Mesodermal cell (in vitro differentiated cells): ENCODE measurements around the gene IQSEC2. TPM values are rescaled to one million over a fixed set of nuclear protein-coding genes. Genes with fewer than 3 reads are reported as not detected.
A peak's percentile ranks its signal among the peaks of the same experiment; 100 is the strongest.

Experiments
- H3K27ac ChIP-seq: 2 replicates; pipeline ENCODE4 v1.7.0; 2013; ENCODE audit warnings: mild to moderate bottlenecking, low read depth, low read length, moderate library complexity; ENCODE audit not compliant: severe bottlenecking
- H3K36me3 ChIP-seq: 2 replicates; pipeline ENCODE4 v1.7.1; 2013; ENCODE audit warnings: mild to moderate bottlenecking, low read length, moderate library complexity; ENCODE audit not compliant: control insufficient read depth, insufficient read depth
- H3K4me1 ChIP-seq: one replicate; pipeline ENCODE4 v1.7.1; 2013; ENCODE audit warnings: mild to moderate bottlenecking, low read length; ENCODE audit not compliant: insufficient read depth, control insufficient read depth, poor library complexity, severe bottlenecking
- H3K4me3 ChIP-seq: 2 replicates; pipeline ENCODE4 v1.7.0; 2013; ENCODE audit warnings: low read length, control low read depth, mild to moderate bottlenecking; ENCODE audit not compliant: insufficient read depth, poor library complexity, severe bottlenecking; ENCODE audit errors: extremely low read depth
- H3K9me3 ChIP-seq: 2 replicates; pipeline ENCODE4 v1.7.1; 2013; ENCODE audit warnings: mild to moderate bottlenecking, low read length, moderate library complexity; ENCODE audit not compliant: control insufficient read depth
- WGBS, 2 experiments: methylation state at CpG; one replicate each; pipeline ENCODE4 v1.1.5; 2013; ENCODE audit warnings: missing lambda C conversion rate in 2 of 2; ENCODE audit not compliant: insufficient coverage in 2 of 2; 5-methylcytosine and 5-hydroxymethylcytosine counted together
- polyA plus RNA-seq, 2 experiments: library from polyadenylated mRNA; stranded (reverse); fragments of 50-300 nt; gene quantifications; one replicate each; pipeline ENCODE4 v1.2.3, GENCODE V29; 2013

Gene IQSEC2
- polyA plus RNA-seq (2013, experiment 1 of 2) = 10.9 TPM
- polyA plus RNA-seq (2013, experiment 2 of 2) = 6.7 TPM

DNA sequence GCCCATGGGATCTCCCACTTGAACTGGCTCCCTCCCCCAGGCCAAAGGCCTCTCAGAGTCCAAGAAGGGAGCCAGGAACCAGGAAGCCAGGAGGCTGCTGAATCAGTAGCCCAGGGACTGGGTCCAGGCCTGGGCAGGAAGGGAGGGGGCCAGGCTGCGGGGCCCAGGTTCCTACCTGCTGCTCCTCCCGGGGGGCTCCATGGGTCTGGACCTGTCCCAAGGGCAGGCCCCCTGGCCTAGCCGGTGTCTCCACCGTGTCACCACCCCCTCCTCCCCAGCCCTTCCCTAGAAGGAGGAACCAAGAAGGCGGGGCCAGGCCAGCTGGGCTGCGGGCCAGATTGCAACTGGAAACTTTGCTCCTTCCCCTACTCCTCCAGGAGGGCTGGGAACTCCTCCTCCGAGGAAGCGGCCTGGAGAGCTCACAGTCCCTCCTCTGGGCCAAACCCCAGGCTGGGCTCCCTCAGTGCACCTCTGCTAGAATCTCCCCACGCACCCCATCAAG, at the start of gene IQSEC2:
Gene IQSEC2, minus strand, starts transcription at position 264 of the 502 bp plus-strand sequence.
- Histone ChIP-seq H3K4me1 (peaks cover 10% of the 10 kb centered on the region), H3K4me3 (peak within 1 kb of the TSS; percentile 8), H3K9me3 (no peaks in the 10 kb centered on the region), H3K36me3 (no peaks in the 10 kb centered on the region), H3K27ac (peak within 1 kb of the TSS; percentile 59)
- WGBS, 2 experiments = 40% methylated on average over 1 of the region's 9 CpGs; no CpG with 5 or more reads in 1 of the 2 experiments

DNA sequence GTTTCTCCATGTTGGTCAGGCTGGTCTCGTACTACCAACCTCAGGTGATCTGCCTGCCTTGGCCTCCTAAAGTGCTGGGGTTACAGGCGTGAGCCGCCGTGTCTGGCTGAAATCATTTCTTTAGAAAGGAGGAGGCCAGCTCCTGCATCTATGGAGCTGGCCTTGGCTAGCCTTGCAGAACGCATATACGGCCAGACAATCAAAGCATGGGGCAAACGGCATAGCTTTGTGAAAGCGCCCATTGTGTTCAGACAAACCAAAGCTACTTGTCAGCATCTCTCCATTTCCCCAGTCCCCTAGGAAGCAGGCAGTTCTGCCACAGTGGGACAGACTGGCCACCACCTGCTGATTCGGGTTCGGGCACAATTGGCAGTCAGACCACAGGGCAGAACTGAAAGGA, 48.9 kb upstream of the IQSEC2 start:
- WGBS, 2 experiments = 80 to 85% methylated on average over 6 to 8 of the region's 10 CpGs
- no peaks in the 10 kb centered on the region for H3K4me1 ChIP-seq
- H3K9me3 ChIP-seq = no peaks in the 10 kb centered on the region
- H3K27ac ChIP-seq = no peak overlapping the region
- no peaks in the 10 kb centered on the region for H3K36me3 ChIP-seq
- H3K4me3 ChIP-seq = no peak overlapping the region

DNA sequence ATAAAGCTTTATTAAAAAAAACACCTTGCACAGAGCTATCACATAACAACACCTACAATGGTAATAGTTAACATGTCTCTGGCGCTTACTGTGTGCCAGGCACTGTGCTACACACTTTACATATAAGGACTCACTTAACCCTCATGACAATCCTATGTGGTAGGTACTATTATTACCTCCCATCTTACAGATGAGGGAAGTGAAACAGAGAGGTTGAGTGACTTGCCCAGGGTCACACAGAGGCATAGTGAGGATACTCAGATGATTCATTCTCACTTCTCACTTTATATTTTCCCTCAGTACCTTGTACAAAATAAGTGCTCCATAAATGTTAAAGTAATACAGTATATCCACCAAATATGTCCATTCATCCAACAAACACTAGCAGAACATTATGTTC, 43.4 kb upstream of the IQSEC2 start:
- no peak overlapping the region for H3K27ac ChIP-seq
- H3K4me1 ChIP-seq = no peaks in the 10 kb centered on the region
- no peaks in the 10 kb centered on the region for H3K36me3 ChIP-seq
- no CpG with 5 or more reads among the region's 1 CpG for WGBS, 2 experiments
- no peak overlapping the region for H3K4me3 ChIP-seq
- H3K9me3 ChIP-seq = no peaks in the 10 kb centered on the region

DNA sequence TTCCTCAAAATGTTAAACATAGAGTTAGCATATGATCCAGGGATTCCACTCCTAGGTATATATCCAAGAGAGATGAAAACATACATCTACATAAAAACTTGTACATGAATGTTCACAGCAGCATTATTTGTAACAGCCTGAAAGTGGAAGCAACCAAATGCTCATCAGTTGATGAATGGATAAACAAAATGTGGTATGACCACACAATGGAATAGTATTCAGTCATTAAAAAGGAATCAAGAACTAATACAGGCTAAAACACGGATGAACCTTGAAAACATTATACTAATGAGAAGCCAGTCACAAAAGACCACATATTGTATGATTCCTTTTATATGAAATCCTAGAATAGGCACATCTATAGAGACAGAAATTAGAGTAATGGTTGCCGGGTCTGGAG, 42.7 kb upstream of the IQSEC2 start:
- no peaks in the 10 kb centered on the region for H3K36me3 ChIP-seq
- no peak overlapping the region for H3K4me3 ChIP-seq
- no peak overlapping the region for H3K27ac ChIP-seq
- H3K4me1 ChIP-seq = peaks cover 1% of the 10 kb centered on the region
- no peaks in the 10 kb centered on the region for H3K9me3 ChIP-seq
- WGBS, 2 experiments = no CpG with 5 or more reads among the region's 2 CpGs

DNA sequence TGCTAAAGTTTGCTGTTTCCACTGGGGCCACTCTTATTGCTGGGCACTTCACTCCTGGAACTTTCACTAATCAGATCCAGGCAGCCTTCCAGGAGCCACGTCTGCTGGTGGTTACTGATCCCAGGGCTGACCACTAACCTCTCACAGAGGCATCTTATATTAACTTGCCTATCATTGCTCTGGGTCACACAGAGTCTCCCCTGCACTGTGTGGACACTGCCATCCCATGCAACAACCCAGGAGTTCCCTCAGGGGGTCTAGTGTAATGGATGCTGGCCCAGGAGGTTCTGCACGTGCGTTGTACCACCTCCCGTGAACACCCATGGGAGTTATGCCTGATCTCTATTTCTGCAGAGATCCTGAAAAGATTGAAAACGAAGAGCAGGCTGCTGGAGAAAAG, 41.8 kb upstream of the IQSEC2 start:
- no peaks in the 10 kb centered on the region for H3K36me3 ChIP-seq

DNA sequence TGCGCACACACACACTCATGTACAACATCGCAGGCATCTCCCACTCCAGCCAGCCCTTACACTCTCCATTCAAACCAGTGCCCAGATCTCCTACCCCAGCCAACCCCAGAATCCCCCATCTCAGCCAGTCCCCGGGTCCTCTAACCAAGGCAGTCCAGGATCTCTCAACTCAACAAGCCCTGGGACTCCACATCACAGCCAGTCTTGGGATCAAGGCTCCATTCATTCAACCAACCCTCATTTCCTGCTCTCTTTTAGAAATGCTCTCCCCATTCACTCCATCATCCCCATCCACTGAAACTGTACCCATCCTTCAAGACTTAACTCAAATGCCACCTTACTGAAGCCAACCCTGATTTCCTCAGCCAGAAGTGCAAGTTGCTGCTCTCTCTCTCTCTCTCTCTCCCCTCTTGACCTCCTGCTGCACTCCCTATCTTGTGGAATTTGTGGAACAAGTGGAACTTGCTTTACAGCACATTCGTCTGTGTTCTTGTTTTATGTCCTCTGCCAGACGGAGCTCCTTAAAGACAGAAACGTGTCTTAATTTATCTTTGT, 40.6 kb upstream of the IQSEC2 start:
- Histone ChIP-seq H3K4me3 (no peak overlapping the region), H3K4me1 (peaks cover 3% of the 10 kb centered on the region), H3K27ac (no peak overlapping the region), H3K36me3 (no peaks in the 10 kb centered on the region), H3K9me3 (no peaks in the 10 kb centered on the region)
- 67 to 70% methylated on average over 1 to 2 of the region's 6 CpGs for WGBS, 2 experiments

More for the DNA sequence above, 41.8 kb upstream of the IQSEC2 start:
- no peak overlapping the region for H3K27ac ChIP-seq
- H3K4me3 ChIP-seq = no peak overlapping the region
- no peaks in the 10 kb centered on the region for H3K9me3 ChIP-seq
- H3K4me1 ChIP-seq = peaks cover 3% of the 10 kb centered on the region
- WGBS, 2 experiments = 85 to 100% methylated on average over 2 to 4 of the region's 5 CpGs

DNA sequence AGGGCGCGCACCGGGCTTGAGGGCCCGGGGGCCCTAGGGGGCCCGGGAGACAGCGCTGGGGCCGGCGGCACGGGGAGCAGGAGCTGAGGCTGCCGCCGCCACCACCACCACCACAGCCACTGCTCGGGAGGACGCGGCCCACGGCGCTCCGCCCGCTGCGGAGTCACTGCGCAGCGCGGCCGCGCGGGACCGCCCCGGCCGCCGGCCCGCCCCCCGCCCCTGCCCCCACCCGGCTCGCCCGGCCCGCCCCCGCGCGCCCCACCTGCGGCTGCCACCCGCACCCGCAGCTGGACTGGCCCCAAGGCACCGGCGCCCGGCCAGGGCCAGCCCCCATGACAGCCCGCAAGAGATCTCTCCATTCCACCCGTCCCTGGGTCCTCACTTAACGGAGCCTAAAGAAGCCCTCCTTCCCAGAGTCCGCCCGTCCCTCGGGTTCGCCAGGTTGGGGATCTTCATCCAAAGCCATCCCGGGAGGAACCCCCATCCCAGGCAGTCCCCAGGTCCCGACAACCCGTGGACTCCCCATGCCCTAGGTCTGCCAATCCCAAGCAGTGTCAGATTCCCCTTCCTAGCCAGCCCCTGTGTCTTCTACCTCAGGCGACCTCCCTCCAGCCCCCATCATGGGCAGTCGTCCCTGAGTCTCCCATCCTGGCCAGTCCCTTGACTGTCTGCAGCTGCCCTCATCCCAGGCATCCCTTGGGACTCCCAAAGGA, 40.0 kb upstream of the IQSEC2 start:
- peak overlapping the region; percentile 31 for H3K4me3 ChIP-seq
- 0 to 14% methylated on average over 2 to 13 of the region's 56 CpGs for WGBS, 2 experiments
- H3K4me1 ChIP-seq = peaks cover 3% of the 10 kb centered on the region
- no peak overlapping the region for H3K27ac ChIP-seq
- H3K9me3 ChIP-seq = no peaks in the 10 kb centered on the region
- no peaks in the 10 kb centered on the region for H3K36me3 ChIP-seq

DNA sequence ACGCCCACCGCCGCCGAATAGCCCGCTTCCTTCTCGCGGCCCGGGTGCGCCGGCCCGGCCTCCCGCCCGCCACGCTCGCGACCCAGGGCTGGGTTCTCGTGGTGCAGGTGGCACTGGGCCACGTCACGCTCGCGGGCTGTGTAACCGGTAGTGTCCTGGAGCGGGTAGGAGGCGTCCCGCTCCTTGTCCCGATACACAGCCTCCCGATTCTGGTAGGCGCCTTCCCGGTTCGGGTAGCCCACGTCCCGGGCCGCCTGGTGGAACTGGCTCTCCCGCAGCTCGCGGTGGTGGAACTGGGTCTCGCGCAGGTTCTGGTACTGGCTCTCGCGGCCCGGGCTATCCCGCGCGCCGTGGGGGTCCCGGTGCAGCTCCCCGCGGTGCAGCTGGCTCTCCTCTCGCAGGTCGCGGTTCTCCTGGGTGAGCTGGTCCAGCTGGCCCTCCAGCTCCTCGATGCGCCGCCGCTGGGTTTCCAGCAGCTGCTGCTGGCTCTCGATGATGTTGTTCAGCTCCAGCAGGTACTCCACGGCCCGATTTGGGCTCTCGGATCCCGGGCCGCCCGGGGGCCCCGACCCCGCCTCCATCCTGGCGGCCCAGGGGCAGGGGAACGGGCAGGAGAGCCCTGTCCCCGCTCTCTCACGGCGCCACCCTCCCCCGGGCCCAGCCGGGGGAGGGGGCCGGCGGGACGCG, 39.3 kb upstream of the IQSEC2 start:
- 0 to 1% methylated on average over 23 to 27 of the region's 75 CpGs for WGBS, 2 experiments
- H3K9me3 ChIP-seq = no peaks in the 10 kb centered on the region
- H3K4me1 ChIP-seq = peaks cover 3% of the 10 kb centered on the region
- H3K36me3 ChIP-seq = no peaks in the 10 kb centered on the region
- no peak overlapping the region for H3K27ac ChIP-seq
- peak overlapping the region; percentile 31 for H3K4me3 ChIP-seq

DNA sequence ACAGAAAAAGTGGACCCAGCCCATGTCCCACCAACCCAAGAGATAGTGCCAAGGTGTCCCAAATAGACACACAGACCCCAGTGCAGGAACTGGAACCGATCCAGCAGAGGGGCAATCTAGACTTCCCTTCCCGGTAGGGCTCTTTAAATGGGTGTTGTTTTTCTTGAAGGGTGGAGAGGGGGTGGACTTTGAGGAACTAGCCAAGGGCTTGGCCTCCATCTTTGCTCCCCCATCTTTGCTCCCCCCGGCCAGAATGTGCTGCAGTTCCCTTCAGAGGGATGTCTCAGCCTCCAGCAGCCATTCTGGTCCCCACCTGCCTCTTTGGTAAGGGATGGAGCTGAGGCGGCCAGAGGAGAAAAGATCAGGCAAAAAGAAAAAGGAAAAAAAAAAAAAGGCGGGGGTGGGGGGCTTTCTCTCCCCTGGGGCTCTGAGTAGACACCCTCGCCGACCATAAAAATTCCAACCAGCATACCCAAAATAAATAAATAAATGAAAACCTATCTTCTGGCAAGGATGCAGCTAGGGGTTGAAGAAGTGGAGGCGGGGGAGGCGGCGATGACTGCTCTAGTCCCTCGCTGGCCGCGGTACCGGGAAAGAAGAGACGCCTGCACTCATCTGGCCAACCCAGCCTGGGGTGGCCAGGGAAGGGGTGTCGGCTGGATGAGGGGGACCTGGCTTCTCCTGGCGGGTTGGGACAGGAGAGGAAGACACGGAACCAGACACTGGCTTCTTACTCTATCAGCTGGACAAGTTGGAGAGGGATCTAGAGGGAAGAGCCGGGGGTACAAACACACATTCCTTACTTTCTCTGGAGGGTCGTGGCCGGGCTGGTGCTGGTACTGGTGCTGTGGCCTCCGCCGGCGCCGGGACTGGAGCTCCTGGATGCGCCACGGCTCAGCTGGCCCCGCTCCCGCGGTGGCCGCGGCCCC, 38.5 kb upstream of the IQSEC2 start:
- no peaks in the 10 kb centered on the region for H3K36me3 ChIP-seq
- no peaks in the 10 kb centered on the region for H3K9me3 ChIP-seq
- WGBS, 2 experiments = 0 to 3% methylated on average over 6 to 7 of the region's 32 CpGs
- H3K4me3 ChIP-seq = peak overlapping the region; percentile 31
- H3K27ac ChIP-seq = no peak overlapping the region
- H3K4me1 ChIP-seq = peaks cover 3% of the 10 kb centered on the region

DNA sequence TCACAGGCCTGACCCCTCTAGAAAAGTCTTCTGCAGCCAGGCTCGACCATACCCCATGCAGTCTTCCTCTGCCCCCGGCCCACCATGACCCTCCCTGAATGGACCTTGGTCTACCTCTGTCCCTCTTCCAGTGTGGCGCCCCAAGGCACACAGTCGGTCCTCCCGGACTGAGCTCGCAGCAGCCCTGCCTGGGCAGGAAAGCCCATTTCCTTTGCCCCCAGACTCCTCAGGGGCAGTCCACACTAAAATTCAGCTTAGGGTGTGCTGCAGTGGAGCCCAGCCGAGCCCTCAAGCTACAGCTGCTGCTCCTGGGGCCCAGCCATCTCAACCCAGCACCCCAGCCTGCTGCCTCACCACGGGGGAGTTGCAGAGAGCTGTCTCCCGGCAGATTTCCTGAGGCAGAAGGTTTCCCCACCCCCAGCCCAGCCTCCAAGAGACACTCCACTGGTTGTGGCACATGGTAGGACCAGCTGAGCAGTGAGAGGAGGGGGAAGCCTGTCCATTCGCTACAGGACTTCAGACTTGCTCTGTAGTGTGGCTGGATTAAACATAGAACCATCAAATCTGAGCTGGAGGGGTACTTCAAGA, 37.5 kb upstream of the IQSEC2 start:
- WGBS, 2 experiments = 71 to 79% methylated on average over 3 to 5 of the region's 10 CpGs
- Histone ChIP-seq H3K27ac (no peak overlapping the region), H3K4me1 (peaks cover 3% of the 10 kb centered on the region), H3K36me3 (no peaks in the 10 kb centered on the region), H3K4me3 (no peak overlapping the region), H3K9me3 (no peaks in the 10 kb centered on the region)
